HL-60 (cell line): Measurements from ENCODE around the gene POLR1A.

Experiments used
- DNase-seq, 2 experiments: peaks; one replicate each; pipeline ENCODE4 v3.0.0-alpha.2; 2010 to 2020; ENCODE audit warnings: low read depth in 1 of 2, low spot score in 1 of 2
- H3K27ac ChIP-seq: fragments of 250-450 bp; sonication (Bioruptor Pico); replicated peaks from 2 replicates; pipeline ENCODE4 v1.5.1; 2020; ENCODE audit warnings: mild to moderate bottlenecking, moderate library complexity
- H3K27me3 ChIP-seq: fragments of 250-450 bp; sonication (Bioruptor Pico); 2 replicates; pipeline ENCODE4 v1.5.1; 2021; ENCODE audit warnings: mild to moderate bottlenecking, moderate library complexity; ENCODE audit not compliant: insufficient read depth, poor library complexity, severe bottlenecking
- H3K4me3 ChIP-seq: replicated peaks from 2 replicates; pipeline ENCODE4 v1.5.1; 2011; ENCODE audit warnings: mild to moderate bottlenecking, control low read depth, low read length; ENCODE audit not compliant: insufficient read depth
- GABPA ChIP-seq: IDR thresholded peaks from 2 replicates; pipeline ENCODE4 v1.6.1; 2012; ENCODE audit warnings: low read depth
- POLR2AphosphoS5 ChIP-seq: IDR thresholded peaks from 2 replicates; pipeline ENCODE4 v1.6.1; 2012; ENCODE audit warnings: low read depth
- SPI1 ChIP-seq: IDR thresholded peaks from 2 replicates; pipeline ENCODE4 v1.6.1; 2012; ENCODE audit warnings: low read depth, mild to moderate bottlenecking, borderline replicate concordance
- TF ChIP-seq, protein P1 (sequence below): IDR thresholded peaks from one replicate; pipeline ENCODE4 v1.5.1; 2011; ENCODE audit warnings: low read length, control low read depth, inconsistent platforms; ENCODE audit not compliant: insufficient read depth
- TF ChIP-seq, protein P2 (sequence below): IDR thresholded peaks from 2 replicates; pipeline ENCODE4 v1.6.1; 2012; ENCODE audit warnings: low read depth; ENCODE audit not compliant: insufficient replicate concordance

The POLR1A gene

DNA sequence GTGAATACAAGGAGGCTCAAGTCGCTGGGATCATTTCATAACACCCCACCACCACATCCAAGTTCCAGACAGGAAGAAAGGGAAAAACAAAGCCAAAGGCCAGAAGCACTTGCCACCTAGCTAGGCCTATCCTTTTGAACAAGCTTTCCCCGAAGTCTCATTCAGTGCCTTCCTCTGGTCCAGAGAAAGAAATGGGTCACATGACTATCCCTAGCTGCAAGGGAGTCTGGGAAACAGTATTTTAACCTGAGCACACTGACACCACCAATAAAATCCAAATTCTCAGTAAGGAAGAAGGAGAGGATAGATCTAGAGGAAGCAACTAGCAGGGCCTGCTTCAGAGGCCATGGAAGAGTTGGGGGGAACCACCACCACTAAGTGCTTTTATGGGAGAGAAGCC, 91.2 kb downstream of the POLR1A start:
- Histone ChIP-seq H3K27me3 (no peaks in the 10 kb centered on the region), H3K27ac (no peak overlapping the region), H3K4me3 (no peak overlapping the region)
- no peak for TF ChIP-seq SPI1
- TF ChIP-seq, protein P1, sequence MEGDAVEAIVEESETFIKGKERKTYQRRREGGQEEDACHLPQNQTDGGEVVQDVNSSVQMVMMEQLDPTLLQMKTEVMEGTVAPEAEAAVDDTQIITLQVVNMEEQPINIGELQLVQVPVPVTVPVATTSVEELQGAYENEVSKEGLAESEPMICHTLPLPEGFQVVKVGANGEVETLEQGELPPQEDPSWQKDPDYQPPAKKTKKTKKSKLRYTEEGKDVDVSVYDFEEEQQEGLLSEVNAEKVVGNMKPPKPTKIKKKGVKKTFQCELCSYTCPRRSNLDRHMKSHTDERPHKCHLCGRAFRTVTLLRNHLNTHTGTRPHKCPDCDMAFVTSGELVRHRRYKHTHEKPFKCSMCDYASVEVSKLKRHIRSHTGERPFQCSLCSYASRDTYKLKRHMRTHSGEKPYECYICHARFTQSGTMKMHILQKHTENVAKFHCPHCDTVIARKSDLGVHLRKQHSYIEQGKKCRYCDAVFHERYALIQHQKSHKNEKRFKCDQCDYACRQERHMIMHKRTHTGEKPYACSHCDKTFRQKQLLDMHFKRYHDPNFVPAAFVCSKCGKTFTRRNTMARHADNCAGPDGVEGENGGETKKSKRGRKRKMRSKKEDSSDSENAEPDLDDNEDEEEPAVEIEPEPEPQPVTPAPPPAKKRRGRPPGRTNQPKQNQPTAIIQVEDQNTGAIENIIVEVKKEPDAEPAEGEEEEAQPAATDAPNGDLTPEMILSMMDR = no peak
- no peak for TF ChIP-seq GABPA
- TF ChIP-seq, protein P2, sequence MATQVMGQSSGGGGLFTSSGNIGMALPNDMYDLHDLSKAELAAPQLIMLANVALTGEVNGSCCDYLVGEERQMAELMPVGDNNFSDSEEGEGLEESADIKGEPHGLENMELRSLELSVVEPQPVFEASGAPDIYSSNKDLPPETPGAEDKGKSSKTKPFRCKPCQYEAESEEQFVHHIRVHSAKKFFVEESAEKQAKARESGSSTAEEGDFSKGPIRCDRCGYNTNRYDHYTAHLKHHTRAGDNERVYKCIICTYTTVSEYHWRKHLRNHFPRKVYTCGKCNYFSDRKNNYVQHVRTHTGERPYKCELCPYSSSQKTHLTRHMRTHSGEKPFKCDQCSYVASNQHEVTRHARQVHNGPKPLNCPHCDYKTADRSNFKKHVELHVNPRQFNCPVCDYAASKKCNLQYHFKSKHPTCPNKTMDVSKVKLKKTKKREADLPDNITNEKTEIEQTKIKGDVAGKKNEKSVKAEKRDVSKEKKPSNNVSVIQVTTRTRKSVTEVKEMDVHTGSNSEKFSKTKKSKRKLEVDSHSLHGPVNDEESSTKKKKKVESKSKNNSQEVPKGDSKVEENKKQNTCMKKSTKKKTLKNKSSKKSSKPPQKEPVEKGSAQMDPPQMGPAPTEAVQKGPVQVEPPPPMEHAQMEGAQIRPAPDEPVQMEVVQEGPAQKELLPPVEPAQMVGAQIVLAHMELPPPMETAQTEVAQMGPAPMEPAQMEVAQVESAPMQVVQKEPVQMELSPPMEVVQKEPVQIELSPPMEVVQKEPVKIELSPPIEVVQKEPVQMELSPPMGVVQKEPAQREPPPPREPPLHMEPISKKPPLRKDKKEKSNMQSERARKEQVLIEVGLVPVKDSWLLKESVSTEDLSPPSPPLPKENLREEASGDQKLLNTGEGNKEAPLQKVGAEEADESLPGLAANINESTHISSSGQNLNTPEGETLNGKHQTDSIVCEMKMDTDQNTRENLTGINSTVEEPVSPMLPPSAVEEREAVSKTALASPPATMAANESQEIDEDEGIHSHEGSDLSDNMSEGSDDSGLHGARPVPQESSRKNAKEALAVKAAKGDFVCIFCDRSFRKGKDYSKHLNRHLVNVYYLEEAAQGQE = no peak
- no peak for TF ChIP-seq POLR2AphosphoS5
- DNase-seq = no peak

DNA sequence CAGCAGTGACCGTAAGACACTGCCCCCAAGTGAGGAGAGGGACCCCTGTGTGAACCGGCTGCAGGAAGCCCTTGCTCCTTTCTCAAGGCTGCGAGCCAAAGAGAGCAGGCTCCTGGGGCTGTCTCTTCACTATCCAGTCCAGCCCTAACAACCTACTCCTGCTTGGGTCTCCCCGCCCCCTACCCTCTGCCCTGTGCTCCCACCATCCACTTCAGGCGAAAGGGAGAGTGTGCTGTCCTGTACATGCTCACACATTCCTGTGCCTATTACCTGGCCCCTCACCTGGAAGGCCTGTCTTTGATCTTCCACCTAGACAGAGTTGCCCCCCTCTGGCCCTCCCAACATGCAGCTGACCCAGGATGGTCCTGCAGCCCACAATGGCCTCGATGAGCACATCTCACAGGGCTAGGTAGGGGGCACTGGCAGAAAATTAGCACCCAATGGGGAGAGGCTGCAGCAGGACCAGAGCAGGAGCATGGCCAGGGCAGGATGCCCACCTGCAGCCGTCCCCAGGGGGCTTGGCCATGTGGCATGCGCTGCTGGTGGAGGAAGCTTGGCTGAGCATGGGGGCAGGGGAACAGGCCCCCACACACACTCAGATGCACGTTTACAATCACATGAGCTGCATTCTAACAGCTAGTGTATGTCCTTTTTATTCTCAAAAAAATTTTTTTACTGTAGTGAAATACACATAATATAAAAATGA, 93.5 kb downstream of the POLR1A start:
- no peak for DNase-seq
- TF ChIP-seq, protein P2 = no peak
- TF ChIP-seq, protein P1 = no peak
- no peak for TF ChIP-seq POLR2AphosphoS5
- no peak for TF ChIP-seq SPI1
- no peak for TF ChIP-seq GABPA
- H3K4me3 ChIP-seq = no peak overlapping the region
- H3K27ac ChIP-seq = no peak overlapping the region
- no peaks in the 10 kb centered on the region for H3K27me3 ChIP-seq

GRCh38 chr2:86011449-86011941, 94.2 kb downstream of the POLR1A start:
- TF ChIP-seq GABPA (no peak), SPI1 (no peak), POLR2AphosphoS5 (no peak)
- TF ChIP-seq, protein P1 = no peak
- TF ChIP-seq, protein P2 = no peak
- DNase-seq = no peak

More at GRCh38 chr2:86011449-86011941, 94.2 kb downstream of the POLR1A start:
- no peak overlapping the region for H3K4me3 ChIP-seq
- H3K27ac ChIP-seq = no peak overlapping the region
- no peaks in the 10 kb centered on the region for H3K27me3 ChIP-seq
